ENCODE results near the gene IFNGR2.

IFNGR2 gene

DNA sequence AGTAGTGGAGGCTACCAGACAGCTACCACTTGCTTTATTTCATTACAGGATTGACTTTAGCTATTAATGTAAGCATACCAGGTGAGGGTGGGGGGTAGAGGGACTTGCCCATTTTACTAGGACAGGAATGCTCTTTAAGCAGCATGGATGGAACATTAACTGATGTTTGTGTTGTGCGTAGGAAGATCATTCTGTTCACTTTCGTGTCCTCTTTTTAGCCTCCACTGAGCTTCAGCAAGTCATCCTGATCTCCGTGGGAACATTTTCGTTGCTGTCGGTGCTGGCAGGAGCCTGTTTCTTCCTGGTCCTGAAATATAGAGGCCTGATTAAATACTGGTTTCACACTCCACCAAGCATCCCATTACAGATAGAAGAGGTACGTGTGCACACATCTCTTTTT is 29.3 kb downstream of the IFNGR2 start:
- no peak overlapping the region for H3K4me3 ChIP-seq (ENCODE audit: low read depth, low read length)
- H2AFZ ChIP-seq, result no peak overlapping the region
- H3K36me3 ChIP-seq (ENCODE audit: control insufficient read depth, insufficient read depth, low read length), result no peaks in the 10 kb centered on the region
- H3K9me3 ChIP-seq (ENCODE audit: control insufficient read depth, low read length), result no peaks in the 10 kb centered on the region
- no peak overlapping the region for H3K27ac ChIP-seq
- no peaks in the 10 kb centered on the region for H3K4me1 ChIP-seq
- TF ChIP-seq, protein P1, sequence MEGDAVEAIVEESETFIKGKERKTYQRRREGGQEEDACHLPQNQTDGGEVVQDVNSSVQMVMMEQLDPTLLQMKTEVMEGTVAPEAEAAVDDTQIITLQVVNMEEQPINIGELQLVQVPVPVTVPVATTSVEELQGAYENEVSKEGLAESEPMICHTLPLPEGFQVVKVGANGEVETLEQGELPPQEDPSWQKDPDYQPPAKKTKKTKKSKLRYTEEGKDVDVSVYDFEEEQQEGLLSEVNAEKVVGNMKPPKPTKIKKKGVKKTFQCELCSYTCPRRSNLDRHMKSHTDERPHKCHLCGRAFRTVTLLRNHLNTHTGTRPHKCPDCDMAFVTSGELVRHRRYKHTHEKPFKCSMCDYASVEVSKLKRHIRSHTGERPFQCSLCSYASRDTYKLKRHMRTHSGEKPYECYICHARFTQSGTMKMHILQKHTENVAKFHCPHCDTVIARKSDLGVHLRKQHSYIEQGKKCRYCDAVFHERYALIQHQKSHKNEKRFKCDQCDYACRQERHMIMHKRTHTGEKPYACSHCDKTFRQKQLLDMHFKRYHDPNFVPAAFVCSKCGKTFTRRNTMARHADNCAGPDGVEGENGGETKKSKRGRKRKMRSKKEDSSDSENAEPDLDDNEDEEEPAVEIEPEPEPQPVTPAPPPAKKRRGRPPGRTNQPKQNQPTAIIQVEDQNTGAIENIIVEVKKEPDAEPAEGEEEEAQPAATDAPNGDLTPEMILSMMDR (IDR thresholded peaks at IDR 0.05), result no peak
- H3K27me3 ChIP-seq (ENCODE audit: control insufficient read depth, insufficient read depth, low read length), result no peaks in the 10 kb centered on the region
- no peak overlapping the region for H3K4me2 ChIP-seq (ENCODE audit: low read length)
- H3K79me2 ChIP-seq, result no peaks in the 10 kb centered on the region
- H3K9ac ChIP-seq, result no peak overlapping the region

DNA sequence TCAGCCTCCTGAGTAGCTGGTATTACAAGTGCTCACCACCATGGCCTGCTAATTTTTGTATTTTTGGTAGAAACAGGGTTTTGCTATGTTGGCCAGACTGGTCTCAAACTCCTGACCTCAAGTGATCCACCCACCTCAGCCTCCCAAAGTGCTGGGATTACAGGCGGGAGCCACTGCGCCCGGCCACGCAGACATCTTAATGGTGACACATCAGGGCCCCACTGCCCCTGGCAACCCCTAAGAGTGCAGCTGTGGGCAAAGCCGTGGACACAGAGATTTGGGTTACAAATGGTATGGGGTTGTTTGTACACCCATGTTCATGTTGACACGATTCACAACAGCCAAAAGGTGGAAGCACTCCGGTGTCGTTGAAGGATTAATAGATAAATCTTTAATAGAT is 29.8 kb downstream of the IFNGR2 start:
- Histone ChIP-seq H2AFZ (no peak overlapping the region), H3K27ac (no peak overlapping the region), H3K4me3 (ENCODE audit: low read depth, low read length) (no peak overlapping the region), H3K9ac (no peak overlapping the region), H3K4me2 (ENCODE audit: low read length) (no peak overlapping the region), H3K79me2 (no peaks in the 10 kb centered on the region), H3K4me1 (no peaks in the 10 kb centered on the region), H3K9me3 (ENCODE audit: control insufficient read depth, low read length) (no peaks in the 10 kb centered on the region), H3K36me3 (ENCODE audit: control insufficient read depth, insufficient read depth, low read length) (no peaks in the 10 kb centered on the region), H3K27me3 (ENCODE audit: control insufficient read depth, insufficient read depth, low read length) (no peaks in the 10 kb centered on the region)
- TF ChIP-seq, protein P1 (IDR thresholded peaks at IDR 0.05), result no peak

DNA sequence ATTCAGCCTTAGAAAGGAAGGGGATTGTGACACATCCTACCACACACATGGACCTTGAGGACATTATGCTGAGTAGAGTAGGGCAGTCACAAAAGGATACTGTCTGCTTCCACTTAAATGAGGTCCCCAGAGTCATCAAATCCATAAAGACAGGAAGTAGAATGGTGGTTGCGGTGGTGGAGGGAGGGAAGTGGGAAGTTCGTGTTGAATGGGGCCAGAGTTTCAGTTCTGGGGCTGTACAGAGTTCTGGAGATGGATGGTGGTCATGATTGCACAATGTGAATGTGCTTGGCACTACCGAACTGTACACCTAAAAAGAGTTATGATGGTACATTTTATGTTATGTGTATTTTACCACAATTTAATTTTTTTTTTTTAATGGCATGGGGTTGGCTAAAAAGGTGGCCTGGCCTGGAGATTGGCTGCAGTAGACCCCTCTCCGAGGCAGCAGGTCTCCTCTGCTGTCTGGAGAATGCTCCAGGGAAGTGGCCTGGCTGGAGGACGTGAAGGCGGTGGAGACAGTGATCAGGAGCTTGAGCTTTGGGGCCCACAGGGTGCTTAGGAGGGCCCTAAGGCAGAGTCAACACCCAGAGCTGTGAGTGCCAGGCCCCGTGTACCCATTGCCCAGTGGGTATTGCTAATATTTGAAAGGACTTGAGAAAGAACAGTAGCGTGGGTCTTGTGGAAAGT is 30.4 kb downstream of the IFNGR2 start:
- H3K36me3 ChIP-seq (ENCODE audit: control insufficient read depth, insufficient read depth, low read length), result no peaks in the 10 kb centered on the region

DNA sequence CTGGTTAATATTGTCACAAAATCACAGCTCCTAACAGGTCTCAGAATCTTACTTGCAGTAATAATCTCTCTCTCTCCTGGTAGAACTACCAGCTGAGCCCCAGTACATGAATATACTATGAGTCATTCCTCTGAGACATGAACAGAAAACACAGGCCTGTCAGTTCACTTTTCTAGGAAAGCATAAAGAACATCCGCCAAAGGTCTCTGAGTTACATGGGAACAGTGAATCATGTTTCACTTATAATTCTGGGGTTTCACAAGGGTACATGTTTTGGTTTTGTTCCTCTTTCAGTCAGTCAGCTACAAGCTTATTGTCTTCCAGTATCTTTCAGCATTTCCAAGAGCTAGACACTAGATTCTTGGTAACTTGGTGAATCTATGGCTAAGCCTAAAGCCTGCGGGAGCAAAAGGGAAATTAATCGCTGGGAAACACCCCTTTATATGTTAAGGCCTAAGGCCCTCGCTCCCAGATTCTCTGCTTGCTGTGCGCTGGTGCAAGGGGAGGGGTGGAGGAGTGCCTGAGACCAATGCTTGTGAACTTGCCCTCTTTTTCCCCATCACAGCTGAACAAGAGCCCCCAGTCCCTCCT is 31.7 kb downstream of the IFNGR2 start:
- Histone ChIP-seq H3K9me3 (ENCODE audit: control insufficient read depth, low read length) (no peaks in the 10 kb centered on the region), H3K79me2 (no peaks in the 10 kb centered on the region), H2AFZ (no peak overlapping the region), H3K4me1 (no peaks in the 10 kb centered on the region), H3K4me3 (ENCODE audit: low read depth, low read length) (no peak overlapping the region), H3K4me2 (ENCODE audit: low read length) (no peak overlapping the region), H3K9ac (no peak overlapping the region), H3K27me3 (ENCODE audit: control insufficient read depth, insufficient read depth, low read length) (no peaks in the 10 kb centered on the region), H3K36me3 (ENCODE audit: control insufficient read depth, insufficient read depth, low read length) (no peaks in the 10 kb centered on the region), H3K27ac (no peak overlapping the region)
- TF ChIP-seq, protein P1 (IDR thresholded peaks at IDR 0.05), result no peak

More for the DNA sequence above, 30.4 kb downstream of the IFNGR2 start:
- Histone ChIP-seq H3K4me1 (no peaks in the 10 kb centered on the region), H3K4me3 (ENCODE audit: low read depth, low read length) (no peak overlapping the region), H3K79me2 (no peaks in the 10 kb centered on the region), H3K9me3 (ENCODE audit: control insufficient read depth, low read length) (no peaks in the 10 kb centered on the region), H3K27ac (no peak overlapping the region), H3K27me3 (ENCODE audit: control insufficient read depth, insufficient read depth, low read length) (no peaks in the 10 kb centered on the region), H2AFZ (no peak overlapping the region), H3K4me2 (ENCODE audit: low read length) (no peak overlapping the region), H3K9ac (no peak overlapping the region)
- TF ChIP-seq, protein P1 (IDR thresholded peaks at IDR 0.05), result no peak

DNA sequence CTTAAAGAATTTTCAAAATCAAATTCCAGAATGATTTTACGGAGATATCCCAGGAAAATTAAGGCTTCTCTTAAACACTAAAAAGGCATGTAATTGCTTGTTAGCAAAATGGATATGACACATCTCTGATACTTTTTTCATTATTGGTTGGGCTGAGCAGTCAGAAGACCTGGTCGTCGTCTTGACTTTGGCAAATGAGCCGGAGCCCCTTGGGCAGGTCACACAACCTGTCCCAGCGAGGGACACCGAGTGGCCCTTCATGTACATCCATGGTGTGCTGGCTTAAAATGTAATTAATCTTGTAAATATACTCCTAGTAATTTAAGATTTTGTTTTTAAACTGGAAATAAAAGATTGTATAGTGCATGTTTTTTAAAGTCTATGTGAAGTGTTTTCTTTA is 33.9 kb downstream of the IFNGR2 start:
- no peak overlapping the region for H2AFZ ChIP-seq
- no peaks in the 10 kb centered on the region for H3K4me1 ChIP-seq
- H3K27me3 ChIP-seq (ENCODE audit: control insufficient read depth, insufficient read depth, low read length), result no peaks in the 10 kb centered on the region
- H3K4me2 ChIP-seq (ENCODE audit: low read length), result no peak overlapping the region
- H3K9me3 ChIP-seq (ENCODE audit: control insufficient read depth, low read length), result no peaks in the 10 kb centered on the region
- H3K4me3 ChIP-seq (ENCODE audit: low read depth, low read length), result no peak overlapping the region
- TF ChIP-seq, protein P1 (IDR thresholded peaks at IDR 0.05), result no peak
- no peaks in the 10 kb centered on the region for H3K79me2 ChIP-seq
- H3K27ac ChIP-seq, result no peak overlapping the region
- H3K9ac ChIP-seq, result no peak overlapping the region
- no peaks in the 10 kb centered on the region for H3K36me3 ChIP-seq (ENCODE audit: control insufficient read depth, insufficient read depth, low read length)
